ENCODE measurements around the gene KATNAL2.
A peak's percentile ranks its signal among the peaks of the same experiment; 100 is the strongest.

Gene KATNAL2

GRCh38 chr18:47087676-47088075 is 170.3 kb downstream of the KATNAL2 start:
- Histone ChIP-seq H3K27me3 (ENCODE audit: control insufficient read depth, insufficient read depth, low read length) (no peaks in the 10 kb centered on the region), H3K4me3 (ENCODE audit: low read depth, low read length) (no peak overlapping the region), H3K9ac (no peak overlapping the region), H3K9me3 (ENCODE audit: control insufficient read depth, low read length) (no peaks in the 10 kb centered on the region), H3K27ac (no peak overlapping the region), H3K4me1 (no peaks in the 10 kb centered on the region), H2AFZ (no peak overlapping the region), H3K79me2 (no peaks in the 10 kb centered on the region), H3K4me2 (ENCODE audit: low read length) (no peak overlapping the region), H3K36me3 (ENCODE audit: control insufficient read depth, insufficient read depth, low read length) (no peaks in the 10 kb centered on the region)
- TF ChIP-seq, protein P1, sequence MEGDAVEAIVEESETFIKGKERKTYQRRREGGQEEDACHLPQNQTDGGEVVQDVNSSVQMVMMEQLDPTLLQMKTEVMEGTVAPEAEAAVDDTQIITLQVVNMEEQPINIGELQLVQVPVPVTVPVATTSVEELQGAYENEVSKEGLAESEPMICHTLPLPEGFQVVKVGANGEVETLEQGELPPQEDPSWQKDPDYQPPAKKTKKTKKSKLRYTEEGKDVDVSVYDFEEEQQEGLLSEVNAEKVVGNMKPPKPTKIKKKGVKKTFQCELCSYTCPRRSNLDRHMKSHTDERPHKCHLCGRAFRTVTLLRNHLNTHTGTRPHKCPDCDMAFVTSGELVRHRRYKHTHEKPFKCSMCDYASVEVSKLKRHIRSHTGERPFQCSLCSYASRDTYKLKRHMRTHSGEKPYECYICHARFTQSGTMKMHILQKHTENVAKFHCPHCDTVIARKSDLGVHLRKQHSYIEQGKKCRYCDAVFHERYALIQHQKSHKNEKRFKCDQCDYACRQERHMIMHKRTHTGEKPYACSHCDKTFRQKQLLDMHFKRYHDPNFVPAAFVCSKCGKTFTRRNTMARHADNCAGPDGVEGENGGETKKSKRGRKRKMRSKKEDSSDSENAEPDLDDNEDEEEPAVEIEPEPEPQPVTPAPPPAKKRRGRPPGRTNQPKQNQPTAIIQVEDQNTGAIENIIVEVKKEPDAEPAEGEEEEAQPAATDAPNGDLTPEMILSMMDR (IDR thresholded peaks at IDR 0.05), result no peak

DNA sequence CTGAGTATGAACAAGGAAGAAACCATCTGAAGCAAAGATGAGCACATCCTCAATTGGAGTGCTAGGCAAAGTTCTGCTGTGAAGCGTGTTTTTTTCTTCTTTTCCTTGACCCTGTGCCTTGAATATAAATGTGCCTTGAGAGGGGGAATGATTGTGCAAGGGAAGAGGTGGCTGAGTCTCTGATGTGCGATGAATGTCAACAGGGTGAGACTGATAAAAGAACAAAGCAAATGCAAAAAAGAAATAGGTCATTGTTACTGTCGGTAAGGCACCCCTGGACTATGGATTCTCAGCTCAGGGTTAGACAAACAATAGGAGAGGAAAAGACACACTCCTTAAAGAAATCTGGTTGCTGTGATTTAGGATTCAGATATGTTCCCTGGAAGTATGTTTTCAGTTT is 178.4 kb downstream of the KATNAL2 start:
- Histone ChIP-seq H3K36me3 (ENCODE audit: control insufficient read depth, insufficient read depth, low read length) (no peaks in the 10 kb centered on the region), H3K4me1 (no peaks in the 10 kb centered on the region), H3K9me3 (ENCODE audit: control insufficient read depth, low read length) (no peaks in the 10 kb centered on the region), H3K27ac (no peak overlapping the region), H3K27me3 (ENCODE audit: control insufficient read depth, insufficient read depth, low read length) (no peaks in the 10 kb centered on the region), H3K4me2 (ENCODE audit: low read length) (no peak overlapping the region), H3K79me2 (no peaks in the 10 kb centered on the region), H2AFZ (no peak overlapping the region), H3K9ac (no peak overlapping the region), H3K4me3 (ENCODE audit: low read depth, low read length) (no peak overlapping the region)
- TF ChIP-seq, protein P1 (IDR thresholded peaks at IDR 0.05), result no peak

DNA sequence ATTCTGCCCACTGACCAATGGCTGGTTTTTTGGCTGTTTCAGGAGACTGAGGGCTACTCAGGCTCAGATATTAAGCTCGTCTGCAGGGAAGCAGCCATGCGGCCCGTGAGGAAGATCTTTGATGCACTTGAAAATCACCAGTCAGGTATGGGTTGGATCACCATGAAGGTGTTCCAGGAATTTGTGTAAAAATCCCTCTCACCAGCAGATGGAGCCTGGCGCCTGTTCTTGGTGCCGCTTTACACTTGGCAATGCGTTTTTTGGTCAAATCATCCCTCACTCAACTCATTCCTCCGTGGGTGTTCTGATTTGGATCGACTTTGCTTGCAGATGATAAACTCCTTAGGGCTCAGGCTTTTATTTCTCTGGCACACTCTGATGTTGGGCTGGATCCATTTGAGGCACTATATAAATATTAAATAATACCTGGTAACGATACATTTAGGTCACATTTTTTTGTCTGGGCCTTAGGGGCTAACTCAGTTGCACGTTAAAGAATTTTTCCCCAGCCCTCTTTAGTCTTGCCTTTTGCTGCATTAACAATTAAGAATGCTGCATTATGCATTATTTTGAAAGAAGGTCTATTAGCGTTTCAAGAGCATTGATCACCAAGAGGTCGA is 182.9 kb downstream of the KATNAL2 start:
- Histone ChIP-seq H3K4me3 (ENCODE audit: low read depth, low read length) (no peak overlapping the region), H3K9ac (no peak overlapping the region), H3K79me2 (no peaks in the 10 kb centered on the region), H3K27ac (no peak overlapping the region), H2AFZ (no peak overlapping the region), H3K9me3 (ENCODE audit: control insufficient read depth, low read length) (no peaks in the 10 kb centered on the region), H3K36me3 (ENCODE audit: control insufficient read depth, insufficient read depth, low read length) (no peaks in the 10 kb centered on the region), H3K27me3 (ENCODE audit: control insufficient read depth, insufficient read depth, low read length) (no peaks in the 10 kb centered on the region), H3K4me1 (no peaks in the 10 kb centered on the region), H3K4me2 (ENCODE audit: low read length) (no peak overlapping the region)
- TF ChIP-seq, protein P1 (IDR thresholded peaks at IDR 0.05), result peak; percentile 71

GRCh38 chr18:47108373-47108772 is 191.0 kb downstream of the KATNAL2 start:
- Histone ChIP-seq H2AFZ (no peak overlapping the region), H3K4me3 (ENCODE audit: low read depth, low read length) (no peak overlapping the region), H3K36me3 (ENCODE audit: control insufficient read depth, insufficient read depth, low read length) (no peaks in the 10 kb centered on the region), H3K27me3 (ENCODE audit: control insufficient read depth, insufficient read depth, low read length) (no peaks in the 10 kb centered on the region), H3K27ac (no peak overlapping the region), H3K4me1 (no peaks in the 10 kb centered on the region), H3K9me3 (ENCODE audit: control insufficient read depth, low read length) (no peaks in the 10 kb centered on the region), H3K4me2 (ENCODE audit: low read length) (no peak overlapping the region), H3K9ac (no peak overlapping the region), H3K79me2 (no peaks in the 10 kb centered on the region)
- TF ChIP-seq, protein P1 (IDR thresholded peaks at IDR 0.05), result no peak

GRCh38 chr18:47108998-47109405 is 191.6 kb downstream of the KATNAL2 start:
- Histone ChIP-seq H3K27ac (no peak overlapping the region), H3K36me3 (ENCODE audit: control insufficient read depth, insufficient read depth, low read length) (no peaks in the 10 kb centered on the region)
- TF ChIP-seq, protein P1 (IDR thresholded peaks at IDR 0.05), result no peak

More at GRCh38 chr18:47108998-47109405, 191.6 kb downstream of the KATNAL2 start:
- H2AFZ ChIP-seq, result no peak overlapping the region
- no peaks in the 10 kb centered on the region for H3K4me1 ChIP-seq
- H3K9ac ChIP-seq, result no peak overlapping the region
- H3K9me3 ChIP-seq (ENCODE audit: control insufficient read depth, low read length), result no peaks in the 10 kb centered on the region
- no peaks in the 10 kb centered on the region for H3K79me2 ChIP-seq
- no peaks in the 10 kb centered on the region for H3K27me3 ChIP-seq (ENCODE audit: control insufficient read depth, insufficient read depth, low read length)
- H3K4me3 ChIP-seq (ENCODE audit: low read depth, low read length), result no peak overlapping the region
- H3K4me2 ChIP-seq (ENCODE audit: low read length), result no peak overlapping the region

All from parathyroid adenoma (tissue), 2 donors.